ENCODE results near the gene NLRC3.
"Not testable (repeated sequence)": the region's sequence is repeated elsewhere in the genome, so short reads cannot be mapped to it uniquely, and the experiment has no call there.

Gene NLRC3, protein sequence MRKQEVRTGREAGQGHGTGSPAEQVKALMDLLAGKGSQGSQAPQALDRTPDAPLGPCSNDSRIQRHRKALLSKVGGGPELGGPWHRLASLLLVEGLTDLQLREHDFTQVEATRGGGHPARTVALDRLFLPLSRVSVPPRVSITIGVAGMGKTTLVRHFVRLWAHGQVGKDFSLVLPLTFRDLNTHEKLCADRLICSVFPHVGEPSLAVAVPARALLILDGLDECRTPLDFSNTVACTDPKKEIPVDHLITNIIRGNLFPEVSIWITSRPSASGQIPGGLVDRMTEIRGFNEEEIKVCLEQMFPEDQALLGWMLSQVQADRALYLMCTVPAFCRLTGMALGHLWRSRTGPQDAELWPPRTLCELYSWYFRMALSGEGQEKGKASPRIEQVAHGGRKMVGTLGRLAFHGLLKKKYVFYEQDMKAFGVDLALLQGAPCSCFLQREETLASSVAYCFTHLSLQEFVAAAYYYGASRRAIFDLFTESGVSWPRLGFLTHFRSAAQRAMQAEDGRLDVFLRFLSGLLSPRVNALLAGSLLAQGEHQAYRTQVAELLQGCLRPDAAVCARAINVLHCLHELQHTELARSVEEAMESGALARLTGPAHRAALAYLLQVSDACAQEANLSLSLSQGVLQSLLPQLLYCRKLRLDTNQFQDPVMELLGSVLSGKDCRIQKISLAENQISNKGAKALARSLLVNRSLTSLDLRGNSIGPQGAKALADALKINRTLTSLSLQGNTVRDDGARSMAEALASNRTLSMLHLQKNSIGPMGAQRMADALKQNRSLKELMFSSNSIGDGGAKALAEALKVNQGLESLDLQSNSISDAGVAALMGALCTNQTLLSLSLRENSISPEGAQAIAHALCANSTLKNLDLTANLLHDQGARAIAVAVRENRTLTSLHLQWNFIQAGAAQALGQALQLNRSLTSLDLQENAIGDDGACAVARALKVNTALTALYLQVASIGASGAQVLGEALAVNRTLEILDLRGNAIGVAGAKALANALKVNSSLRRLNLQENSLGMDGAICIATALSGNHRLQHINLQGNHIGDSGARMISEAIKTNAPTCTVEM

DNA sequence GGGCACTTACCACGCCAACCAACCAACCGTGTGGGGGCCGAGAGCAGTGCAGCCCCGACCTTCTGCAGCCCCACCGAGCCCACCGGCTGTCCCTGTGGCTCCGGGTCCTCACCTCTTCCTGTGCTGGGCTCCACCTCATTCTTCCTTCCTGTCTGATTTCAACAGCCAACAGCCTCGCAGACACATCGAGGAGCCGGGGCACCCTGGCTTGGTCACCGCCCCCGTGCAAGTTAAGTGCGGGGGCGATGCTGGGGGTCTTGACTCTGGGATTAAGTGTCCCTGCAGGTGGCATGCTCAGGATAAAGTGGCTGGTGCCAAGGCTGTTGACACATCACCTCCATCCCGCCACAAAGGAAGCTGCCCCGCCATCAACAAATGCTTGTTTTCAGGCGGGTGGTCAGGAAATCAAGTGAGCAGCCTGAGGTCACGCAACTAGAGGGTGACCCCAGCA, at the start of gene NLRC3:
Gene NLRC3 (minus strand): TSS at position 102 of the 451 bp plus-strand sequence. CDS start 12,367 bp downstream, outside the sequence.
- DNase-seq = no peak

DNA sequence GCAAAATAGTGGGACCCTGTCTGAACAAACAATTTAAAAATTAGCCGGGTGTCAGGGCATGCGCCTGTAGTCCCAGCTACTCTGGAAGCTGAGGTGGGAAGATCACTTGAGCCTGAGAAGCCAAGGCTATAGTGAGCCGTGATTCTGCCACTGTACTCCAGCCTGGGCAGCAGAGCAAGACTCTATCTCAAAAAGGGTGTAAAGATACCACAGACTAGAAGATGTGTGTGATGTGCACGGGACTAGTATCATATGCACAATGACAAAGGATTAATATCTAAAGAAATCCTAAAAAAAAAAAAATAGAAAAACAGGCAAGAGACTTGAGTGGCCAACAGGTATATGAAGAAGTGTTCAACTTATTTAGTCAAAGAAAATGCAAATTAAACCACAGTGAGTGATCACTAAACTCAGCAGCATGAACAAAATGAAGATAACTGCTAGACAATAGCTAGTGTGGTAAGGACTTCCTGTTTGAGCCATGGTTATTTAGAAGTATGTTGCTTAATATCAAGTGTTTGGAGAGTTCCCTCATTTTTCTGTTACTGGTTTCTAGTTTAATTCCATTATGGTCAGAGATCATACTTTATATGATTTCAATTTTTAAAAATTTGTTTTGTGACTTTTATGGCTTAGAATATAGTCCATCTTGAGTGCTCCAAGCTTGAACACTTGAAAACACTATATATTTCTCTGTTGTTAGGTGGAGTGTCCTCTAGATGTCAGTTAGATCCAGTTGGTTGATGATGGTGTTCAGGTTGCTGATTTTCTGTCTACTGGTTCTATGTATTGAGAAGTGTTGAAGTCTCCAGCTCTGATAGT, 48.9 kb upstream of the NLRC3 start:
- no peak for DNase-seq

DNA sequence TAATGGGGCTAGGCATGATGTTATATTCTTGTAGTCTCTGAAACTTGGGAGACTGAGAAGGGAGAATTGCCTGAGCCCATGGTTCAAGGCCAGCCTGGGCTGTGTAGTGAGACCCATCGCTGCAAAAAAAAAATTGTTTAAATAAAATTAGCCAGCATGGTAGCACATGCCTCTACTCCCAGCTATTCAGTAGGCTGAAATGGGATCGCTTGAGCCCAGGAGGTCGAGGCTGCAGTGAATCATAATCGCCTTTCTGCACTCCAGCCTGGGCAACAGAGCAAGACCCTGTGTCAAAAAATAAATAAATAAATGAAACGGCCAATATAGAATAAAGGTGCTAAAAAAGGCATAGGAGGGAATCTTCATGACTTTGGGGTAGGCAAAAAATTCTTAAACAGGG, 48.1 kb upstream of the NLRC3 start:
- no peak for DNase-seq

DNA sequence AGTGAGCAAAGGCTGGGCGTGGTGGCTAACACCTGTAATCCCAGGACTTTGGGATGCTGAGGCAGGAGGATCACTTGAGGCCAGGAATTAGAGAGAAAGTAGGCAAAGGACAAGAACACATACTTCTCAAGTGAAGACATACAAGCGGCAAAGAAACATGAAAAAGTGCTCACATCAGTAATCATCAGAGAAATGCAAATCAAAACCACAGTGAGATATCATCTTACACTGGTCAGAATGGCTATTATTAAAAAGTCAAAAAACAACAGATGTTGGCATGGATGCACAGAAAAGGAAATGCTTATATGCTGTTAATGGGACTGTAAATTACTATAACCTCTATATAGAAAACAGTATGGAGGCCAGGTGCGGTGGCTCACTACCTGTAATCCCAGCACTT, 46.4 kb upstream of the NLRC3 start:
- no peak for DNase-seq

DNA sequence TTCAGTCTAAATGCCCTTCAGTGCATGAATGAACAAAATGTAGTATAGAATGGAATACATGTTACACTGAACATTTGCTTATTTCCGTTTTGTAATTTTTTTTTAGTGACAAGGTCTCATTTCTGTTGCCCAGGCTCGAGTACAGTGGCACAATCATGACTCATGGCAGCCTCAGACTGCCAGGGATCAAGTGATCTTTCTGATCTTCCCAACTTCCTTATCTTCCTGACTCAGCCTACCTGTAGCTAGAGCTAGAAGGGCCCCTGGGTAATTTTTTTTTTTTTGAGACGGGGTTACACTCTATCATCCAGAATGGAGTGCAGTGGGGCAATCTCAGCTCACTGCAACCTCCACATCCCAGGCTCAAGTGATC, 41.6 kb upstream of the NLRC3 start:
- DNase-seq = no peak

DNA sequence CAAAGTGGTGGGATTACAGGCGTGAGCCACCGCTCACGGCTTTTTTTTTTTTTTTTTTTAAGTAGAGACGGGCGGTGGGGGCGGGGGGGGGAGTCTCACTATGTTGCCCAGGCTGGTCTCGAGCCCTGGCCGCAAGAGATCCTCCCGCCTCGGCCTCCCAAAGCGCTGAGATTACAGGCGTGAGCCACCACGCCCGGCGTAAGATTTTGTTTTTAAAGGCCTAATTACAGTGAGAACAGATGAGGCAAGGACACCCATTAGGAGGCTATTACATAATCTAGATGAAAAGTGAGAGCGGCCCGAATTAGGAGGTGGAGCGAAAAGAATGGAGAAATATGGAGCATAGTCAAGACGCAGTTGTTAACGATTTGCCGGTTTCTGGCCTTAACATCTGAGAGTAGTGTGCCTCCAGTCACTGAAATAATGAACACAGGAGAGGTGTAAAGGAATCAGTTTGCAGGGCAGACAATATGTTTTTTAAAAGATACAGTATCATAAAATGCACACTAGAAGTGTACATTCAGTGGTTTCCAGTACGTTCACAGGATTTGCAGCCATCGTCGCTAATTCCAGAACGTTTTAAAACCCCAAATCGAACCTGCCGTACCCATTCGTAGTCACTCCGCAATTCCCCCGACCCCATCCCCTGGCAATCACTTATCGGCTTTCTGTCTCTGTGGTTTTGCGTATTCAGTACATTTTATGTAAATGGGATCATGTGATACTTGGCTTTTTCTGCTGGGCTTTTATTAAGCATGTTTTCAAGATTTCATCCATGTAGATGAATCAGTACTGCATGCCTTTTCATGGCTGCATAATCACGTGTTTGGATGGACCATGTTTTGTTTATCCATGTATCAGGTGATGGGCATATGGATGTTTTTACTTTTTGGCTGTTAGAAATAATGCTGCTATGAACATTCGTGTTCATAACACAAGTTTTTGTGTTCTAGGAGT, 35.6 kb upstream of the NLRC3 start:
- DNase-seq = no peak

DNA sequence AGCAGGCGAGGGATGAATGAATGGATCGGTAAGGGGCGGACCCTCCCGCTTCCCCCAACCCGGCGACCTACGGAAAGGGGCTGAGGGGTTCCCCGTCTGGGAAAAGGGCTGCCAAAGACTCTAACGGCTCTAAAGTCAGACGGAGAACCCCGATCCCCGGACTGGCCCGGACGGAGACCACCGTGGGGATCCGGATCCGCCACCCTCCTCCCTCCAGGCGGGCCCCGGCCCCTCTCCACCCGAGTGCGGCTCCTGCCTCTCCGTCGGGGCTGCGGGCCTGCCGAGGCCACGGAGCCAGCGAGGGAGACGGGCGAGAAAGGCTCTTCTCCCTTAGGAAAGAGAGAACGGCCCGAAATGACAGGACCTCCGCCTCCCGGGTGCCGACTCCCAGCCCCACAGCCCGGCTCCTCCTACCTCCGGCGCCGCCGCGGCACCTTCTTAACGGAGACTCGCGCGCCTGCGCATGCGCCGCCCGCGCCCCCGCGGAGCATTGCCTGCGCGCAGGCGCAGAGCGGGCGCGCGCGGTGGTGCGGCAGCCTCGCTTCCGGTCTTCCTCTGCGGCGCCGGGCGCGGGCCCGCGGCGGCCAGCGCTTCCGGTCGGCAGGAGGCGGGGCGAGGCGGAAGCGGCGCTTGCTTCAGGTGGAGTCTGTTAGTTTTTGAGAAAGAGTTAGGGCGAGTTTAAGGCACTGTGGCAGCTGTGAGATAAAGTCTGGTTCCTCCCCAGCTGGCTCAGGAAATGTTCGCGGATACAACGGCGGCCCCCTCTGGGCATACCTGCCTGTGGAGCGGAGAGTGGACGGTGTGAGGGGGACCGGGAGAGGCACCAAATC, 34.2 kb upstream of the NLRC3 start, which contains the start of gene SLX4:
Gene SLX4 (minus strand): TSS at position 461 of the 830 bp plus-strand sequence. CDS start 2,642 bp downstream, outside the sequence.
- peak; percentile 72 for DNase-seq

DNA sequence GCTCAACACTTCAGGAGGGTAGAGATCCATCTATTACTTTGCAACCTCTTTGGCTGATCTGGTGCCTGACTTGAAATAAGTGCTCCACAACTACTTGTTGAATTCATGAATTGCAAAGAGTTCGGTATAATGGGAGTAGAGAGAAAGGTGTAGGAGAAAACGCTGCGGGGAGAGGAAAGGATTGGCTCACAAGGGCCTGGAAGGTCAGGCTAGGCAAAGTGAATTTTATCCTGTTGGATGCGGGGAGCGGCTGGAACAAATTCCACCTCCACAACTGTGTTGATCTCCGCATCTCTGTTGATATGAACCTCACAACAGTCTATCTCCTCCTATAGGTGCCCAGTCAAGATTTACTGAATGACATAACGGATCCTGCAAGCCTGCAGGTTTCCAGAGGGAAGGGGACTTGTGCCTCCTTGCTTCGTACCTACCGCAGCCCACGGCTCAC, 33.5 kb upstream of the NLRC3 start:
- DNase-seq = no peak

DNA sequence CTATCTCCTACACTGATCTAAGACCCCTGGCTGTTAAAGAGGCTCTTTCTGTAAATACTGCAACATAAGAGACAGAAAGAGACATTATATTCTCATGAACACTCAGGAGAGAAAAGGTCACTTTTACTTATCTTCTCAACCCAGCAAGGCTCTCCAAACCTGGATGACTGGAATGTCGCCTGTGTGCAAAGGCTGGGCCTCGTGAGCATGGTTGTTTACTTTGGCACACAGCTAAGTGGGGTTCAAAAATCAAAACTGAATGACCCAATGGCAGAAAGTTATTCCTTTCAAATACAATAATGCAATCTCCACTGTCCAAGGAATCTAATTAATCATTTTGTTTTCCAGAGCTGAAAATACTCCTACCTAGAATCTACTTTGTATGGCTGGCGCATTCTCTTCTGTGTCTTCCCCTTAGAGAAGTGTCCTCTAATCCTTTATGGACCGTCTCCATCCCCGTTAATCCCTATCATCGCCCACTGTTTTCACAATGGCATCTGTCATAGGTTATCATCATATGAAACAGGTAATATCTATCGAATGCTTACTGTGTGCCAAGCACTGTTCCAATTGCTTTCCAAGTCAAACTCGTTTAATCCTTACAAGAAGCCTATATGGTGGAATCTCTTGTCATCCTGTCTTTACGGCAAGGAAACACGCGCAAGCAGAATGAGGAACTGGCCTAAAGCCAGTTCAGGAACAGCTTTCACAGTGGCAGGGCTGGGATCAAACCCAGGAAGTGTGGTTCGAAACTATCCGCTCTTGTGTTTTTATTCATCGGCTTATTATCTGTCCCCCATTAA, 32.9 kb upstream of the NLRC3 start:
- DNase-seq = no peak

DNA sequence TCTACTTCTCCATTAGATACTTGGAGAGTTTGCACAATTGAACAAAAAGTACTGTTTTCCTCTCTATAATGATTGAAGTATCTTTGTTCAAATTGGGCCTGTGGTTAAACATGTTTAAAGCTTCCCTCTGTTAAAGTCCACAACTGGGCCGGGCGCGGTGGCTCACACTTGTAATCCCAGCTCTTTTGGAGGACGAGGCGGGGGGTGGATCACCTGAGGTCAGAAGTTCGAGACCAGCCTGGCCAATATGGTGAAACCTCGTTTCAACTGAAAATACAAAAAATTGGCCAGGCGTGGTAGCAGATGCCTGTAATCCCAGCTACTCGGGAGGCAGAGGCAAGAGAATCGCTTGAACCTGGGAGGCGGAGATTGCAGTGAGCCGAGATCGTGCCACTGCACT, 31.8 kb upstream of the NLRC3 start:
- not testable (repeated sequence) for DNase-seq

DNA sequence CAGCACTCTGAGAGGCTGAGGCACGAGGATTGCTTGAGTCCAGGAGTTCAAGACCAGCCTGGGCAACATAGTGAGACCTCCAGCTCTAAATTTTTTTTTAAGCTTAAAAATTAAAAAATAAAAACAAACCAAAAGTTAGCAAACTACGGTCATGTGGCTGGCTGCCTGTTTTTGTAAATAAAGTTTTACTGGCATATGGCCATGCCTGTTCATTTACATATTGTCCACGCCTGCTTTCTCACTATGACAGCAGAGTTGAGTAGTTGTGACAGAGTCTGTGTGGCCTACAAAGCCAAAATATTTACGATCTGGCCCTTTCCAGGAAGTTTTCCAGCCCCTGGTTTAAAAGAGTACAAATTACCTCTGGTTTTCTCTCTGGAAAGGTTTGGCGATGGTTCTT, 30.9 kb upstream of the NLRC3 start:
- no peak for DNase-seq

DNA sequence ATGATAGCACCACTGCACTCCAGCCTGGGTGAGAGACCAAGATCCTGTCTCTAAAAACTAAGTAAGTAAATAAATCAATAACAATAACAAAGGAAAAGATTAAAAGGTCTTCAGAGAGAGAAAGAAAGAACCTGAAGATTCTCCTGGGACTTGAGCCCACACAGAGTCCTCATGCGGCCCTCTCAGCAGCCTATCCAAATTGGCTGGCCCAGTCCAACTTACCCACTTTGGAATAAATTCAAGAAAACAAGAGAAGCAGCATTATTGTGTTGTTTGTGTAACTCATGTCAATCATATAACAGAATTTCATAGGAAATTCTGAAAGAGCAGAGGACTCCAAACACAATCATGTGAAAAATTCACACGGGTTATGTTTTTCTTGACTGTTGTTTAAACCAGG, 30.4 kb upstream of the NLRC3 start:
- no peak for DNase-seq

DNA sequence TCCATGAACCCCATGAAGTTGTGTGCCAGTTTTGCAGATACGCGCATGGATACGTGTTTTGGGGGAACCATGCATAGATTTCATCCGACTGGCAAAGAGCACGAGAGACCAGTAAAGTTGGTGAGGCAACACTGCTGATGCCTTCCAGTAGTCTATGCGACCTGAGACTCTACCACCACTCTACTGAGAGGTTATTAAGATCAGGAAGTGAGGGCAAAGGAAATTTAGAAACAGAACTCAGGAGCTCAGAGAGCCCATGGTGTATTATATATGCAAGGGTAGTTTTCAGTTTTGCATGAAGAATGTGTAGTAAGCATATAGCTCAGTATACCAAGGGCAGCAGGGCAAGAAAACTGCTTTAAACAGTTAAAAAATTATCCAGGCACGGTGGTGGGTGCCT, 30.0 kb upstream of the NLRC3 start:
- no peak for DNase-seq

DNA sequence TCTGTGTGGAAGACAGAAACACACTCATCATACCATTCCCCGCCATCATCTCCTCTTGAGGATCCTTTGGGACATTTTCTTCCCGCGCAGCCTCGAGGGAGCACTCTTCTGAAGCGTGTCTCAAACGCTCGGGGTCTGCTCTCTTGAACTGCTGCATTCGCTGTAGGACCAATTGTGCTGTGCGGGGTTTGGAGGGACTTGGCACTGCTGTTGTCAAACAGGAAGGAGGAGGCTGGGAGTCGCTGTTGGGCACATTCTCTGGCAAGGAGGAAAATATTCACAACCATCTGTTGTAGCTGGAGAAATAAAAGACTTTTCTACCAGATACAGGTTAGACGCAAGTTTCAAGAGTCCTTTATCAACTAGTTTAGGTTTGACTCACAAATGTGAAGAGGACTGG, 29.2 kb upstream of the NLRC3 start:
- DNase-seq = no peak

DNA sequence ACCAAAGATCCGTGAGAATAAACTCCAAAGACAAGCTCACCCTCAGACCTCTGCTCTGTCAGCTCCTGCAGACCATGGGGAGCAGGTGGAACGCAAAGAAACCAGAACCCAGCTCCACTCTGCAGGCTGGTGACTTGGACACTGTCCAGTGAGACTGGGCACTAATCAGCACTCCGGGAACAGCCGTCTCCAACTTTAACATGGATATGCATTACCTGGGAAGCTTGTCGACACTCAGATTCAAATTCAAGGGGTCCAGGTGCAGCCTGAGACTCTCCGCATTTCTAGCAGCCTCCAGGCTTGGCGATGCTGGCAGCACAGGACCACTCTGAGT, 25.1 kb upstream of the NLRC3 start:
- DNase-seq = no peak

DNA sequence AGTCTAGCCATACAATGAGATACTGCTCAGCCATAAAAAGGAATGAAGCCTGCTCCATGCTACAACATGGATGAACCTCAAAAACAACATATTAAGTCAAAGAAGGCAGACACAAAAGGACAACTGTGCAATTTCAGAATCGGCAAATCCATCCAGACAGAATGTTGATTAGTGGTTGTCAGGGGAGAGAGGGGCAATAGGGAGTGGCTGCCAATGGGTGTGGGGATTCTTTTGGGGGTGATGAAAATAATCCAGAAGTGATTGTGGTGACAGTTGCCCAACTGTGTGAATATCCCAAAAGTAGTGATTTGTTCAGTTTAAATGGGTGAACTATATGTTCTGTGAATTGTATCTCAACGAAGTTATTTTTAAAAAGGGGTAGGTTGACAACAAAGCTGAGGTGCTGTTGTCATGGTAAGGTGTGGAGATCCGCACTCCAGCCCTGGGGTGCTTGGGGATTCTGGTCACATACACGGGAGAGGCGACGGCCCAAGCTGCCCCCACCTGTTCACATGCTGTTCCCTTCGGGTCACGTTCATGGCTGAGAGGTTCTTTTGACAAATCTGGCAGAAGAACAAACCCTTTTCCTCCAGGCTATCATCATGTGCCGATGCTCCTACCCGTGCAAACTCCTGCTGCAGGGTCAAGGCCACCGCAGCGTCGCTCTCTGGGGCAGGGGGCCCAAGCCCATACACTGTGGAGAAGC, 24.6 kb upstream of the NLRC3 start:
- no peak for DNase-seq

DNA sequence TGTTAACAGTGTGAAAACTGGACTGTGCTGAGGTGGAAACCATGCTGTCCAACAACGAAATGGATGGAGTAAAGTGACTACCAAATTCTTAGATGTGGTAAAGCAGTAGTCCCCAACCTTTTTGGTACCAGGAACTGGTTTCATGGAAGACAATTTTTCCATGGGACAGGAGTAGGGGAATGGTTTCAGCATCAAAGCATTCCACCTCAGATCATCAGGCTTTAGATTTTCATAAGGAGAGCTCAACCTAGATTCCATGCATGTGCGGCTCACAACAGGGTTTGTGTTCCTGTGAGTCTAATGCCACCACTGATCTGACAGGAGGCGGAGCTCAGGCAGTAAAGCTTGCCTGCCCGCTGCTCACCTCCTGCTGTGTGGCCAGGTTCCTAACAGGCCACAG, 22.7 kb upstream of the NLRC3 start:
- no peak for DNase-seq

DNA sequence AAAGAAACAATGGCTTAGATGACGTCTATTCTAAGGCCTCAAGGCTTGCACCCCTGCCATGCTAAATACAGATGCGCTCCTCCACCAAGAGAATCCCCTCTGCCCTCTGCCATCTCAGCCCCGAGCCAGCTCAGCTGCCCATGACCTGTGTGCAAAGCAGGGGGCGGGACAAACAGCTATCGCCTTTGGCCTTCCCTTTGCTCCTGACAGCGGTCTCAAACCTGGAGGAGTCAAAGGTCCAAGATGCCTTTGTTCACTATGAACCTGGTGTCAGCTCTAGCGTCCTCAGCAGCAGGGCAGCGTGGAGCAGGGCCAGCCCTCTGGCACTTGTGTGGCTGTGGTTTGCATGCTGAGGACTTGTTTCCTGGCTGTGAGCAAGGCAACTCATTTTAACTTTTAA, 21.9 kb upstream of the NLRC3 start:
- DNase-seq = no peak

DNA sequence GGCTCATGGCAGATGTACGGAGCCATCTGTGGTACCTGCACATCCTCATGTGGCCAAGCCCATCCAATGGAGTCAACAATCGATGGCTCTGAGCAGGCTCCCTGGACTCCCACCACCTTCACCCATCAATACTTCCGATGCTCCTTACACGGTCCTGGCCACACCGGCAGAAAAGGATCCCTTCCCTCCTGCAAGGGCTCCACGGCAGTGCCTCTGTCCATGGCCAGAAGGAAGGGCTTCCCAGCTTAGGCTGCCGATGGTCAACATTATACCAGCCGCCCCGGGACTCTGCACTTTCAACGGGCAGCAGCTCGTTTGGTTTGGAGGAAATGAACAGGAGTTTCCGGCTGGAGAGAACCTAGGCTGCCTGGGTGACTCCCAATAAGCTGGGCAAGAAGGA, 21.0 kb upstream of the NLRC3 start:
- DNase-seq = no peak
